ENCODE measurements around the gene ABHD15. TPM values are rescaled to one million over a fixed set of nuclear protein-coding genes. Genes with fewer than 3 reads are reported as not detected.

Gene ABHD15
- total and polyA plus RNA-seq, 9 of the 15 experiments (the other 6 are each of a cell fraction or from before 2014, with no cell fraction given) = 0.85 to 4.2 (median 2.1) TPM

GRCh38 chr17:29555840-29556239 is 11.0 kb downstream of the ABHD15 start:
- no peak overlapping the region for H3K4me3 ChIP-seq
- H3K27me3 ChIP-seq (ENCODE audit: control insufficient read depth in 2 of 2, insufficient read depth in 2 of 2, low read length in 2 of 2) = peaks cover 10 to 20% of the 10 kb centered on the region in 2 experiments; a peak in 4 of 5 replicates
- TF ChIP-seq ZBTB9 (CRISPR knock-in tag; IDR thresholded peaks at IDR 0.05) = no peak
- TF ChIP-seq STAG1 (CRISPR knock-in tag; IDR thresholded peaks at IDR 0.05; ENCODE audit: borderline replicate concordance) = no peak
- no peak for TF ChIP-seq MTA2 (IDR thresholded peaks at IDR 0.05; ENCODE audit: low read depth)
- TF ChIP-seq SLC30A9 (CRISPR knock-in tag; IDR thresholded peaks at IDR 0.05) = no peak
- no peak for TF ChIP-seq IRF2 (CRISPR knock-in tag; IDR thresholded peaks at IDR 0.05)
- TF ChIP-seq KHSRP (IDR thresholded peaks at IDR 0.05) = no peak
- TF ChIP-seq, protein P1, sequence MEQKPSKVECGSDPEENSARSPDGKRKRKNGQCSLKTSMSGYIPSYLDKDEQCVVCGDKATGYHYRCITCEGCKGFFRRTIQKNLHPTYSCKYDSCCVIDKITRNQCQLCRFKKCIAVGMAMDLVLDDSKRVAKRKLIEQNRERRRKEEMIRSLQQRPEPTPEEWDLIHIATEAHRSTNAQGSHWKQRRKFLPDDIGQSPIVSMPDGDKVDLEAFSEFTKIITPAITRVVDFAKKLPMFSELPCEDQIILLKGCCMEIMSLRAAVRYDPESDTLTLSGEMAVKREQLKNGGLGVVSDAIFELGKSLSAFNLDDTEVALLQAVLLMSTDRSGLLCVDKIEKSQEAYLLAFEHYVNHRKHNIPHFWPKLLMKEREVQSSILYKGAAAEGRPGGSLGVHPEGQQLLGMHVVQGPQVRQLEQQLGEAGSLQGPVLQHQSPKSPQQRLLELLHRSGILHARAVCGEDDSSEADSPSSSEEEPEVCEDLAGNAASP (IDR thresholded peaks at IDR 0.05) = no peak
- intact Hi-C loops (cut with micrococcal nuclease) = loop anchor here (10.0 kb wide), 1 partner anchor 411 kb away; no protein-coding TSS in a partner anchor
- no peak overlapping the region for H3K9ac ChIP-seq (ENCODE audit: insufficient read depth in 1 of 2, low read depth in 2 of 2, low read length in 2 of 2)
- H3K9me3 ChIP-seq (replicated peaks; ENCODE audit: control insufficient read depth, insufficient read depth, low read depth, low read length) = no peaks in the 10 kb centered on the region
- no peaks in the 10 kb centered on the region for H3K79me2 ChIP-seq (ENCODE audit: control insufficient read depth, insufficient read depth, low read length)
- H3K4me1 ChIP-seq (replicated peaks in 1 of 2; ENCODE audit: control insufficient read depth in 2 of 2, insufficient read depth in 2 of 2, low read length in 2 of 2) = peaks cover 8 to 9% of the 10 kb centered on the region in 2 experiments; a peak in 4 of 5 replicates
- POLR2A ChIA-PET = interaction anchor here (0.8 to 0.9 kb wide), 2 partner anchors 8 to 408 kb away, joined by 3 to 4 read pairs; no protein-coding TSS in a partner anchor
- BruUV-seq (replicated peaks) = no TSS peak
- H3K36me3 ChIP-seq (ENCODE audit: control insufficient read depth, insufficient read depth, low read length) = no peaks in the 10 kb centered on the region
- H3K4me2 ChIP-seq (ENCODE audit: insufficient read depth, low read length) = no peak overlapping the region
- CTCF ChIA-PET (ENCODE audit: low intra/inter-chr PET ratio) = no interaction called here
- no peak overlapping the region for H3K27ac ChIP-seq (ENCODE audit: extremely low read depth, low read depth, low read length)
- H2AFZ ChIP-seq (ENCODE audit: low read depth, low read length) = no peak overlapping the region
- in situ Hi-C loops (cut with MboI) = no loop called here
- no peaks in the 10 kb centered on the region for H3K9me1 ChIP-seq (ENCODE audit: control insufficient read depth, insufficient read depth, low read length)
- no peak for DNase-seq (ENCODE audit: extremely low read depth in 1 of 4, low spot score in 3 of 4)
- 33% methylated on average over 3 of the region's 3 CpGs for WGBS (ENCODE audit: insufficient coverage, low coverage, missing lambda C conversion rate)
- no peak for ATAC-seq
- no peak for FAIRE-seq
- peaks cover 11% of the 10 kb centered on the region for H4K20me1 ChIP-seq (replicated peaks; ENCODE audit: control insufficient read depth, insufficient read depth, low read length)
